K562 (cell line): ENCODE measurements around the gene PRKAR2B. TPM values are rescaled to one million over a fixed set of nuclear protein-coding genes. Genes with fewer than 3 reads are reported as not detected.

Experiments
- ATAC-seq: fragments of 200-7000 bp; cut with Tn5 transposase; 3 replicates; pipeline ENCODE4 v1.9.1; 2020; ENCODE audit warnings: moderate library complexity
- BruUV-seq: library from RNA; stranded (reverse); fragments of 400-500 nt; replicated peaks from 2 replicates; lab custom pipeline; 2021; lab: Mats Ljungman, UMichigan
- CTCF ChIA-PET: fragments of 300-600 bp; formaldehyde crosslinking; extraction: SDS; loops from one replicate; lab custom pipeline; 2021; ENCODE audit warnings: low intra/inter-chr PET ratio; lab: Yijun Ruan, JAX
- POLR2A ChIA-PET: fragments of 300-600, 350-650 bp; sonication (Branson Sonifier 250); formaldehyde crosslinking; extraction: SDS; loops from one replicate; lab custom pipeline; 2021; ENCODE audit warnings: antibody characterized with exemption, inconsistent platforms; lab: Yijun Ruan, JAX
- DNase-seq, 4 experiments: peaks; one replicate each; pipeline versions ENCODE4 v3.0.0 to v3.0.0-alpha.2; 2011 to 2018; ENCODE audit warnings: low spot score in 3 of 4, mixed read lengths in 3 of 4; ENCODE audit errors: extremely low read depth in 1 of 4
- FAIRE-seq: peaks from 2 replicates; lab custom pipeline; 2011; peaks lifted over from hg19 to GRCh38; lab: Jason Lieb, UNC
- H2AFZ ChIP-seq: 2 replicates; pipeline ENCODE4 v1.6.0; 2011; ENCODE audit warnings: low read depth, low read length, control low read depth, inconsistent platforms
- H3K27ac ChIP-seq: fragments of 200-600 bp; 3 replicates; pipeline ENCODE4 v1.8.0; 2011; ENCODE audit warnings: low read depth, mild to moderate bottlenecking, control low read depth, inconsistent platforms, low read length, moderate library complexity, mixed read lengths; ENCODE audit errors: extremely low read depth
- H3K27me3 ChIP-seq, 2 experiments: fragments of 300-600 bp in 1 of 2; 2 replicates in 1 of 2; 3 replicates in 1 of 2; pipeline versions ENCODE4 v1.6.0 to v1.8.0; 2011; ENCODE audit warnings: inconsistent platforms in 2 of 2, low read length in 2 of 2, mild to moderate bottlenecking in 1 of 2, mixed read lengths in 1 of 2, moderate library complexity in 1 of 2; ENCODE audit not compliant: control insufficient read depth in 2 of 2, insufficient read depth in 2 of 2
- H3K36me3 ChIP-seq: fragments of 300-600 bp; 3 replicates; pipeline ENCODE4 v1.8.0; 2011; ENCODE audit warnings: mild to moderate bottlenecking, low read length, inconsistent platforms; ENCODE audit not compliant: control insufficient read depth, insufficient read depth
- H3K4me1 ChIP-seq, 2 experiments: fragments of 200-600 bp in 1 of 2; replicated peaks in 1 of 2; 2 replicates in 1 of 2; 3 replicates in 1 of 2; pipeline versions ENCODE4 v1.5.1 to v1.8.0; 2011; ENCODE audit warnings: inconsistent platforms in 2 of 2, low read length in 2 of 2, mild to moderate bottlenecking in 1 of 2, mixed read lengths in 1 of 2, moderate library complexity in 1 of 2; ENCODE audit not compliant: control insufficient read depth in 2 of 2, insufficient read depth in 2 of 2
- H3K4me2 ChIP-seq: 2 replicates; pipeline ENCODE4 v1.6.1; 2011; ENCODE audit warnings: low read length, control low read depth, inconsistent platforms, mixed read lengths; ENCODE audit not compliant: insufficient read depth
- H3K4me3 ChIP-seq: fragments of 200-600 bp; sonication (generic), shearing (Covaris generic); 2 replicates; pipeline ENCODE4 v1.5.1; 2016; ENCODE audit warnings: control low read depth, inconsistent platforms
- H3K79me2 ChIP-seq: fragments of 200-600 bp; 3 replicates; pipeline ENCODE4 v1.8.0; 2011; ENCODE audit warnings: low read length, inconsistent platforms; ENCODE audit not compliant: control insufficient read depth, insufficient read depth
- H3K9ac ChIP-seq, 2 experiments: 2 replicates each; pipeline versions ENCODE4 v1.6.0 to v1.6.1; 2011; ENCODE audit warnings: low read depth in 2 of 2, low read length in 2 of 2, control low read depth in 1 of 2, inconsistent platforms in 1 of 2, mild to moderate bottlenecking in 1 of 2, mixed read lengths in 1 of 2; ENCODE audit not compliant: insufficient read depth in 1 of 2
- H3K9me1 ChIP-seq: one replicate; pipeline ENCODE4 v1.6.0; 2011; ENCODE audit warnings: inconsistent platforms, mild to moderate bottlenecking, low read length, moderate library complexity; ENCODE audit not compliant: control insufficient read depth, insufficient read depth
- H3K9me3 ChIP-seq: replicated peaks from 2 replicates; pipeline ENCODE4 v1.5.1; 2011; ENCODE audit warnings: low read depth, low read length, inconsistent platforms; ENCODE audit not compliant: control insufficient read depth, insufficient read depth
- H4K20me1 ChIP-seq: replicated peaks from 2 replicates; pipeline ENCODE4 v1.6.1; 2011; ENCODE audit warnings: low read length, inconsistent platforms, mixed read lengths; ENCODE audit not compliant: control insufficient read depth, insufficient read depth
- ELF1 ChIP-seq: fragments of 200-800 bp; sonication (Bioruptor generic); IDR thresholded peaks from 2 replicates; pipeline ENCODE4 v1.6.1; 2016; ENCODE audit warnings: missing genetic modification characterization, missing compliant biosample characterization
- POLR2H ChIP-seq: IDR thresholded peaks from 2 replicates; pipeline ENCODE4 v1.6.1; 2016; ENCODE audit warnings: missing genetic modification characterization, low read depth, mild to moderate bottlenecking, control low read depth, missing compliant biosample characterization, moderate library complexity
- RBM22 ChIP-seq: fragments of 200-400 bp; formaldehyde crosslinking; IDR thresholded peaks from 2 replicates; pipeline ENCODE4 v1.6.1; 2018; ENCODE audit warnings: low read length, low read depth; ENCODE audit not compliant: poor library complexity, severe bottlenecking
- ZNF184 ChIP-seq: sonication (generic); formaldehyde crosslinking; IDR thresholded peaks from 2 replicates; pipeline ENCODE4 v1.5.0; 2020; ENCODE audit warnings: missing genetic modification reagents
- WGBS: fragments of 100-300 bp; shearing (Covaris generic); methylation state at CpG from one replicate; pipeline ENCODE4 v1.1.6; 2016; ENCODE audit warnings: low coverage, mixed read lengths; ENCODE audit not compliant: insufficient coverage; ENCODE audit errors: missing lambda C conversion rate; 5-methylcytosine and 5-hydroxymethylcytosine counted together
- in situ Hi-C: fragments of 300-500 bp; cut with MboI; formaldehyde crosslinking; loops from 4 replicates; pipeline ENCODE4 v1.15.0; 2018; ENCODE audit warnings: inconsistent platforms, mixed read lengths
- intact Hi-C: fragments of 100-400 bp; cut with micrococcal nuclease; formaldehyde crosslinking; loops from 2 replicates; pipeline ENCODE4 v1.14.2; 2022
- polyA plus RNA-seq, 8 experiments: library from polyadenylated mRNA; depleted of rRNA in 4 of 8; stranded (reverse) in 5 of 8; unstranded in 3 of 8; fragments of >200 nt; fragmentation: Nextera tagmentation in 2 of 8; fragmentation: Illumina TruSeq in 1 of 8; extraction: Ambion mirVana in 2 of 8; extraction: Trizol in 1 of 8; gene quantifications; 2 replicates each; pipeline versions ENCODE4 v1.2.1 to v1.2.3, GENCODE V29; 2011 to 2014; ENCODE audit warnings: inconsistent platforms in 1 of 8, missing spikeins in 1 of 8
- total RNA-seq, 7 experiments: library from RNA; depleted of rRNA in 6 of 7; stranded (reverse); fragments of >200 nt in 6 of 7; fragmentation: Illumina TruSeq in 2 of 7; extraction: Trizol in 2 of 7; gene quantifications; 2 replicates each; pipeline versions ENCODE4 v1.2.1 to v1.2.3, GENCODE V29; 2011 to 2021; ENCODE audit warnings: low replicate concordance in 1 of 7
- TF ChIP-seq, protein P1 (sequence below): fragments of 250-450 bp; sonication (Bioruptor Pico); IDR thresholded peaks from 2 replicates; pipeline ENCODE4 v1.5.0; 2021
- TF ChIP-seq, protein P2 (sequence below): fragments of 250-450 bp; sonication (Bioruptor Pico); IDR thresholded peaks from 2 replicates; pipeline ENCODE4 v1.4.0; 2020; ENCODE audit warnings: mild to moderate bottlenecking, moderate library complexity

PRKAR2B gene
- total and polyA plus RNA-seq, 9 of the 15 experiments (the other 6 are each of a cell fraction or from before 2014, with no cell fraction given) = 59.0 to 173 (median 129) TPM

DNA sequence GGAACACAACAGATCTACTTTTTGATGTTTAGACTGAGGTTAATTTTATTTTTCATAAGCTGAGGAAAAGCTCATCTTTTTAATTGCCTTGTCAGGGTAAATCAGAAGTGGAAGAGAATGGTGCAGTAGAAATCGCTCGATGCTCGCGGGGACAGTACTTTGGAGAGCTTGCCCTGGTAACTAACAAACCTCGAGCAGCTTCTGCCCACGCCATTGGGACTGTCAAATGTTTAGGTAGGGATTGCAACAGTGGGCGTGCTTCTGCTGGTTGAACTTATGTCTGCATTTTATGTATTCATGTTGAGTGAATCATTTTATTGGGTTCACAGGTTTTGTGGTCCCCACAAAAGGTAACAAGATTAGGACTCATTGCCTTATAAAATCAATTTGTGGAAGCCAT lies 112.6 kb downstream of the PRKAR2B start:
- H3K9me3 ChIP-seq = no peaks in the 10 kb centered on the region
- DNase-seq (no peak), ATAC-seq (no peak), FAIRE-seq (no peak)
- H3K27me3 ChIP-seq = no peaks in the 10 kb centered on the region
- H3K9ac ChIP-seq = no peak overlapping the region
- peaks cover 90% of the 10 kb centered on the region for H3K36me3 ChIP-seq
- in situ Hi-C loops (no loop called here), intact Hi-C loops (no loop called here)
- no peak overlapping the region for H3K4me2 ChIP-seq
- ChIA-PET POLR2A (interaction anchor here (0.7 to 1.8 kb wide), 2 partner anchors 10 to 11 kb away, joined by 3 read pairs; partner anchors contain the start of gene HBP1), CTCF (interaction anchor here (0.6 kb wide), 1 partner anchor 209 kb away, joined by 3 read pairs; no protein-coding TSS in a partner anchor)
- BruUV-seq = no TSS peak
- H4K20me1 ChIP-seq = no peaks in the 10 kb centered on the region
- no peak overlapping the region for H3K27ac ChIP-seq
- H2AFZ ChIP-seq = no peak overlapping the region
- no peaks in the 10 kb centered on the region for H3K79me2 ChIP-seq
- no peaks in the 10 kb centered on the region for H3K4me1 ChIP-seq
- H3K4me3 ChIP-seq = no peak overlapping the region
- no peaks in the 10 kb centered on the region for H3K9me1 ChIP-seq
- 96% methylated on average over 7 of the region's 7 CpGs for WGBS
- no peak for TF ChIP-seq ELF1 (tag)

DNA sequence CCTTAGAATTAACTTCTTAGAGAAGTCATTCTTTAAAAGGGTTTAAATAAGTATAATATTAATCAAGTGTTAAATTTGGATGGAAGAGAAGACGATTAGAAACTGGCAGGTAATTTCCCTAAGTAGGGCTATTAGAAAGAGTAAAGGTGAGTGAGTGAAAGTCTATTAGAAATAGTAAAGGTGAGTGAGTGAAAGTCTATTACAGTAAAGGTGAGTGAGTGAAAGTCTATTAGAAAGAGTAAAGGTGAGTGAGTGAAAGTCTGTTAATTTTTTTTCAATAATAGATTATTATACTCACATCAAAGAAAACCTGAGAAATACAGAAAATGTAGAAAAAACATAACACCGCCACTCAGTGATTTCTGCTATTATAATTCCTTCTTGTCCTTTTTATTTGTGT lies 113.5 kb downstream of the PRKAR2B start:
- H3K27ac ChIP-seq = no peak overlapping the region
- intact Hi-C loops (no loop called here), in situ Hi-C loops (no loop called here)
- DNase-seq (no peak), ATAC-seq (no peak), FAIRE-seq (no peak)
- H3K9me3 ChIP-seq = no peaks in the 10 kb centered on the region
- WGBS = 71% methylated on average over 2 of the region's 2 CpGs
- TF ChIP-seq, protein P1, sequence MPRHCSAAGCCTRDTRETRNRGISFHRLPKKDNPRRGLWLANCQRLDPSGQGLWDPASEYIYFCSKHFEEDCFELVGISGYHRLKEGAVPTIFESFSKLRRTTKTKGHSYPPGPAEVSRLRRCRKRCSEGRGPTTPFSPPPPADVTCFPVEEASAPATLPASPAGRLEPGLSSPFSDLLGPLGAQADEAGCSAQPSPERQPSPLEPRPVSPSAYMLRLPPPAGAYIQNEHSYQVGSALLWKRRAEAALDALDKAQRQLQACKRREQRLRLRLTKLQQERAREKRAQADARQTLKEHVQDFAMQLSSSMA (CRISPR knock-in tag) = no peak
- 0 out of 2 replicates have a peak, but pooled peaks have one; percentile 14 for TF ChIP-seq POLR2H (tag)
- peak; percentile 28 for TF ChIP-seq RBM22
- no peak for TF ChIP-seq ZNF184 (CRISPR knock-in tag)
- TF ChIP-seq, protein P2, sequence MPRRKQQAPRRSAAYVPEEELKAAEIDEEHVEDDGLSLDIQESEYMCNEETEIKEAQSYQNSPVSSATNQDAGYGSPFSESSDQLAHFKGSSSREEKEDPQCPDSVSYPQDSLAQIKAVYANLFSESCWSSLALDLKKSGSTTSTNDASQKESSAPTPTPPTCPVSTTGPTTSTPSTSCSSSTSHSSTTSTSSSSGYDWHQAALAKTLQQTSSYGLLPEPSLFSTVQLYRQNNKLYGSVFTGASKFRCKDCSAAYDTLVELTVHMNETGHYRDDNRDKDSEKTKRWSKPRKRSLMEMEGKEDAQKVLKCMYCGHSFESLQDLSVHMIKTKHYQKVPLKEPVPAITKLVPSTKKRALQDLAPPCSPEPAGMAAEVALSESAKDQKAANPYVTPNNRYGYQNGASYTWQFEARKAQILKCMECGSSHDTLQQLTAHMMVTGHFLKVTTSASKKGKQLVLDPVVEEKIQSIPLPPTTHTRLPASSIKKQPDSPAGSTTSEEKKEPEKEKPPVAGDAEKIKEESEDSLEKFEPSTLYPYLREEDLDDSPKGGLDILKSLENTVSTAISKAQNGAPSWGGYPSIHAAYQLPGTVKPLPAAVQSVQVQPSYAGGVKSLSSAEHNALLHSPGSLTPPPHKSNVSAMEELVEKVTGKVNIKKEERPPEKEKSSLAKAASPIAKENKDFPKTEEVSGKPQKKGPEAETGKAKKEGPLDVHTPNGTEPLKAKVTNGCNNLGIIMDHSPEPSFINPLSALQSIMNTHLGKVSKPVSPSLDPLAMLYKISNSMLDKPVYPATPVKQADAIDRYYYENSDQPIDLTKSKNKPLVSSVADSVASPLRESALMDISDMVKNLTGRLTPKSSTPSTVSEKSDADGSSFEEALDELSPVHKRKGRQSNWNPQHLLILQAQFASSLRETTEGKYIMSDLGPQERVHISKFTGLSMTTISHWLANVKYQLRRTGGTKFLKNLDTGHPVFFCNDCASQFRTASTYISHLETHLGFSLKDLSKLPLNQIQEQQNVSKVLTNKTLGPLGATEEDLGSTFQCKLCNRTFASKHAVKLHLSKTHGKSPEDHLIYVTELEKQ = no peak
- ChIA-PET POLR2A (no interaction called here), CTCF (interaction anchor here (0.6 kb wide), 1 partner anchor 1847 kb away, joined by 3 read pairs; no protein-coding TSS in a partner anchor)
- H3K9ac ChIP-seq = no peak overlapping the region
- no peak overlapping the region for H3K4me2 ChIP-seq
- no TSS peak for BruUV-seq
- H3K36me3 ChIP-seq = peaks cover 80% of the 10 kb centered on the region
- no peaks in the 10 kb centered on the region for H3K79me2 ChIP-seq
- H3K4me3 ChIP-seq = no peak overlapping the region
- no peak overlapping the region for H2AFZ ChIP-seq
- no peaks in the 10 kb centered on the region for H4K20me1 ChIP-seq
- H3K4me1 ChIP-seq = no peaks in the 10 kb centered on the region
- H3K9me1 ChIP-seq = no peaks in the 10 kb centered on the region
- no peaks in the 10 kb centered on the region for H3K27me3 ChIP-seq
